ENCODE data around the gene IL19.

The IL19 gene

GRCh38 chr1:206783506-206783905 is 12.9 kb downstream of the IL19 start:
- no peak for FAIRE-seq
- TF ChIP-seq POLR2AphosphoS5 (IDR thresholded peaks at IDR 0.05; ENCODE audit: low read depth, low read length), result no peak
- TF ChIP-seq TAF1 (IDR thresholded peaks at IDR 0.05; ENCODE audit: low read depth, low read length), result no peak
- no peak for TF ChIP-seq POLR2A (IDR thresholded peaks at IDR 0.05; ENCODE audit: low read depth, low read length)
- no peak for TF ChIP-seq POU2F2 (IDR thresholded peaks at IDR 0.05; ENCODE audit: low read depth, low read length)
- no peak for TF ChIP-seq SPI1 (IDR thresholded peaks at IDR 0.05; ENCODE audit: low read depth, low read length)
- TF ChIP-seq PAX5 (IDR thresholded peaks at IDR 0.05; ENCODE audit: insufficient read depth, low read length, severe bottlenecking), result no peak
- DNase-seq (ENCODE audit: insufficient read length, low spot score), result no peak

- DNase-seq (ENCODE audit: insufficient read length, low spot score) (no peak), FAIRE-seq (peak; percentile 84)
- TF ChIP-seq TAF1 (IDR thresholded peaks at IDR 0.05; ENCODE audit: low read depth, low read length) (no peak), PAX5 (IDR thresholded peaks at IDR 0.05; ENCODE audit: insufficient read depth, low read length, severe bottlenecking) (peak; percentile 28), POLR2AphosphoS5 (IDR thresholded peaks at IDR 0.05; ENCODE audit: low read depth, low read length) (no peak), POLR2A (IDR thresholded peaks at IDR 0.05; ENCODE audit: low read depth, low read length) (no peak), SPI1 (IDR thresholded peaks at IDR 0.05; ENCODE audit: low read depth, low read length) (no peak; the same call in 1 of the 2 replicates), POU2F2 (IDR thresholded peaks at IDR 0.05; ENCODE audit: low read depth, low read length) (peak; percentile 43; the same call in 1 of the 2 replicates)
These were observed 13.9 kb downstream of the IL19 start for GRCh38 chr1:206784471-206784903.

GRCh38 chr1:206785182-206785765 is 14.7 kb downstream of the IL19 start:
- DNase-seq (ENCODE audit: insufficient read length, low spot score) (no peak), FAIRE-seq (no peak)
- TF ChIP-seq PAX5 (IDR thresholded peaks at IDR 0.05; ENCODE audit: insufficient read depth, low read length, severe bottlenecking), result no peak
- no peak for TF ChIP-seq SPI1 (IDR thresholded peaks at IDR 0.05; ENCODE audit: low read depth, low read length)
- TF ChIP-seq TAF1 (IDR thresholded peaks at IDR 0.05; ENCODE audit: low read depth, low read length), result no peak
- TF ChIP-seq POU2F2 (IDR thresholded peaks at IDR 0.05; ENCODE audit: low read depth, low read length), result no peak
- TF ChIP-seq POLR2A (IDR thresholded peaks at IDR 0.05; ENCODE audit: low read depth, low read length), result no peak
- TF ChIP-seq POLR2AphosphoS5 (IDR thresholded peaks at IDR 0.05; ENCODE audit: low read depth, low read length), result no peak

GRCh38 chr1:206786212-206786886 is 15.8 kb downstream of the IL19 start:
- peak; percentile 23 for FAIRE-seq
- TF ChIP-seq TAF1 (IDR thresholded peaks at IDR 0.05; ENCODE audit: low read depth, low read length) (no peak), POLR2AphosphoS5 (IDR thresholded peaks at IDR 0.05; ENCODE audit: low read depth, low read length) (no peak), POLR2A (IDR thresholded peaks at IDR 0.05; ENCODE audit: low read depth, low read length) (no peak), SPI1 (IDR thresholded peaks at IDR 0.05; ENCODE audit: low read depth, low read length) (no peak), PAX5 (IDR thresholded peaks at IDR 0.05; ENCODE audit: insufficient read depth, low read length, severe bottlenecking) (no peak), POU2F2 (IDR thresholded peaks at IDR 0.05; ENCODE audit: low read depth, low read length) (no peak)
- no peak for DNase-seq (ENCODE audit: insufficient read length, low spot score)

GRCh38 chr1:206787891-206788290 is 17.3 kb downstream of the IL19 start:
- no peak for FAIRE-seq
- TF ChIP-seq PAX5 (IDR thresholded peaks at IDR 0.05; ENCODE audit: insufficient read depth, low read length, severe bottlenecking) (no peak), POLR2AphosphoS5 (IDR thresholded peaks at IDR 0.05; ENCODE audit: low read depth, low read length) (no peak), POLR2A (IDR thresholded peaks at IDR 0.05; ENCODE audit: low read depth, low read length) (no peak), SPI1 (IDR thresholded peaks at IDR 0.05; ENCODE audit: low read depth, low read length) (no peak), TAF1 (IDR thresholded peaks at IDR 0.05; ENCODE audit: low read depth, low read length) (no peak), POU2F2 (IDR thresholded peaks at IDR 0.05; ENCODE audit: low read depth, low read length) (no peak)
- DNase-seq (ENCODE audit: insufficient read length, low spot score), result no peak

- FAIRE-seq (peak; percentile 47), DNase-seq (ENCODE audit: insufficient read length, low spot score) (no peak)
- no peak for TF ChIP-seq POLR2A (IDR thresholded peaks at IDR 0.05; ENCODE audit: low read depth, low read length)
- TF ChIP-seq PAX5 (IDR thresholded peaks at IDR 0.05; ENCODE audit: insufficient read depth, low read length, severe bottlenecking), result no peak
- no peak for TF ChIP-seq TAF1 (IDR thresholded peaks at IDR 0.05; ENCODE audit: low read depth, low read length)
- TF ChIP-seq SPI1 (IDR thresholded peaks at IDR 0.05; ENCODE audit: low read depth, low read length), result no peak
- no peak for TF ChIP-seq POLR2AphosphoS5 (IDR thresholded peaks at IDR 0.05; ENCODE audit: low read depth, low read length)
- no peak for TF ChIP-seq POU2F2 (IDR thresholded peaks at IDR 0.05; ENCODE audit: low read depth, low read length)
These were observed 18.0 kb downstream of the IL19 start for GRCh38 chr1:206788487-206789050.

GRCh38 chr1:206790502-206791250 is 20.1 kb downstream of the IL19 start:
- DNase-seq (ENCODE audit: insufficient read length, low spot score) (no peak), FAIRE-seq (peak; percentile 69)
- TF ChIP-seq POU2F2 (IDR thresholded peaks at IDR 0.05; ENCODE audit: low read depth, low read length), result peak; percentile 39; the same call in 1 of the 2 replicates
- 0 out of 2 replicates have a peak, but pooled peaks have one; percentile 31 for TF ChIP-seq TAF1 (IDR thresholded peaks at IDR 0.05; ENCODE audit: low read depth, low read length)
- TF ChIP-seq SPI1 (IDR thresholded peaks at IDR 0.05; ENCODE audit: low read depth, low read length), result no peak
- no peak for TF ChIP-seq PAX5 (IDR thresholded peaks at IDR 0.05; ENCODE audit: insufficient read depth, low read length, severe bottlenecking)
- TF ChIP-seq POLR2AphosphoS5 (IDR thresholded peaks at IDR 0.05; ENCODE audit: low read depth, low read length), result no peak
- TF ChIP-seq POLR2A (IDR thresholded peaks at IDR 0.05; ENCODE audit: low read depth, low read length), result peak; percentile 54

- no peak for TF ChIP-seq POLR2A (IDR thresholded peaks at IDR 0.05; ENCODE audit: low read depth, low read length)
- TF ChIP-seq TAF1 (IDR thresholded peaks at IDR 0.05; ENCODE audit: low read depth, low read length), result peak; percentile 17; the same call in 1 of the 2 replicates
- TF ChIP-seq POU2F2 (IDR thresholded peaks at IDR 0.05; ENCODE audit: low read depth, low read length), result peak; percentile 60
- FAIRE-seq (peak; percentile 35), DNase-seq (ENCODE audit: insufficient read length, low spot score) (no peak)
These were observed 22.5 kb downstream of the IL19 start for GRCh38 chr1:206792939-206793607.
